Suprapubic skin (tissue), 4 donors: ENCODE results near the gene PRSS36. TPM values are rescaled to one million over a fixed set of nuclear protein-coding genes. Genes with fewer than 3 reads are reported as not detected.

Experiments used
- DNase-seq, 2 donors: peaks; one replicate each; pipeline ENCODE4 v3.0.0-alpha.2; 2019; ENCODE audit warnings: low spot score in 2 of 2
- H3K27ac ChIP-seq: fragments of 200-600 bp; sonication (generic); one replicate; pipeline ENCODE4 v1.5.1; 2019
- H3K27me3 ChIP-seq: fragments of 200-600 bp; sonication (generic); one replicate; pipeline ENCODE4 v1.5.1; 2019
- H3K36me3 ChIP-seq: fragments of 200-600 bp; sonication (generic); one replicate; pipeline ENCODE4 v1.5.1; 2019
- H3K4me1 ChIP-seq: fragments of 200-600 bp; sonication (generic); one replicate; pipeline ENCODE4 v1.5.1; 2019
- H3K4me3 ChIP-seq: fragments of 200-600 bp; sonication (generic); one replicate; pipeline ENCODE4 v1.5.1; 2019; ENCODE audit warnings: mild to moderate bottlenecking
- H3K9me3 ChIP-seq: fragments of 200-600 bp; sonication (generic); one replicate; pipeline ENCODE4 v1.5.1; 2019
- EP300 ChIP-seq: sonication (generic); formaldehyde crosslinking; IDR thresholded peaks from one replicate; pipeline ENCODE4 v1.6.1; 2017; ENCODE audit warnings: antibody characterized with exemption
- POLR2A ChIP-seq, 2 donors: fragments of 450-650 bp; IDR thresholded peaks; one replicate each; pipeline ENCODE4 v1.6.1; 2017; ENCODE audit warnings: antibody characterized with exemption in 2 of 2, mild to moderate bottlenecking in 2 of 2, moderate library complexity in 2 of 2
- POLR2AphosphoS5 ChIP-seq, 3 donors: sonication (generic); formaldehyde crosslinking; IDR thresholded peaks; one replicate each; pipeline ENCODE4 v1.6.1; 2017; ENCODE audit warnings: antibody characterized with exemption in 3 of 3
- WGBS: methylation state at CpG from one replicate; pipeline ENCODE4 v1.1.5; 2018; 5-methylcytosine and 5-hydroxymethylcytosine counted together
- total RNA-seq, 4 donors: library from RNA; depleted of rRNA; stranded (reverse); fragments of >200 nt; gene quantifications; one replicate each; pipeline ENCODE4 v1.1.0, GENCODE V29; 2016
- TF ChIP-seq, protein P1 (sequence below), 2 donors: fragments of 200-600 bp in 1 of 2; fragments of 450-650 bp in 1 of 2; sonication (generic) in 1 of 2; IDR thresholded peaks; one replicate each; pipeline ENCODE4 v1.5.1; 2016 to 2019; ENCODE audit warnings: antibody characterized with exemption in 2 of 2, mild to moderate bottlenecking in 1 of 2, moderate library complexity in 1 of 2

The PRSS36 gene
- total RNA-seq, 4 donors from 2014 or later, result 2.2 to 17.8 (median 8.4) TPM

DNA sequence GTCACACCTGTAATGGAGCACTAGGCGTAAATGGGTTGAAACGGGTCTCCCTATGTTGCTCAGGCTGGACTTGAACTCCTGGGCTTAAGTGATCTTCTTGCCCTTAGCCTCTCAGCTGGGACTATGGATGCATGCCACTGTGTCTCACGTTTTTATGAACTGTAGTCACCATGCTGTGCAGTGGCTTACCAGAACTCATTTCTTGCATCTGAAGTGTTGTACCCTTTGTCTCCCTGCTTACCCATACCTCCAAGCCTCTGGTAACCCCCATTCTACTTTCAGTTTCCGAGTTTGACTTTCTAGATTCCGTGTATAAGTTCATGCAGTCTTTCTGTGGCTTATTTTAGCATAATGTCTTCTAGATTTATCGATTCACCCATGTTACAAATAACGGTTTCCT is 45.0 kb upstream of the PRSS36 start:
- TF ChIP-seq POLR2A (IDR thresholded peaks at IDR 0.05) (no peak), EP300 (no peak), POLR2AphosphoS5 (IDR thresholded peaks at IDR 0.05) (no peak)
- TF ChIP-seq, protein P1, sequence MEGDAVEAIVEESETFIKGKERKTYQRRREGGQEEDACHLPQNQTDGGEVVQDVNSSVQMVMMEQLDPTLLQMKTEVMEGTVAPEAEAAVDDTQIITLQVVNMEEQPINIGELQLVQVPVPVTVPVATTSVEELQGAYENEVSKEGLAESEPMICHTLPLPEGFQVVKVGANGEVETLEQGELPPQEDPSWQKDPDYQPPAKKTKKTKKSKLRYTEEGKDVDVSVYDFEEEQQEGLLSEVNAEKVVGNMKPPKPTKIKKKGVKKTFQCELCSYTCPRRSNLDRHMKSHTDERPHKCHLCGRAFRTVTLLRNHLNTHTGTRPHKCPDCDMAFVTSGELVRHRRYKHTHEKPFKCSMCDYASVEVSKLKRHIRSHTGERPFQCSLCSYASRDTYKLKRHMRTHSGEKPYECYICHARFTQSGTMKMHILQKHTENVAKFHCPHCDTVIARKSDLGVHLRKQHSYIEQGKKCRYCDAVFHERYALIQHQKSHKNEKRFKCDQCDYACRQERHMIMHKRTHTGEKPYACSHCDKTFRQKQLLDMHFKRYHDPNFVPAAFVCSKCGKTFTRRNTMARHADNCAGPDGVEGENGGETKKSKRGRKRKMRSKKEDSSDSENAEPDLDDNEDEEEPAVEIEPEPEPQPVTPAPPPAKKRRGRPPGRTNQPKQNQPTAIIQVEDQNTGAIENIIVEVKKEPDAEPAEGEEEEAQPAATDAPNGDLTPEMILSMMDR (IDR thresholded peaks at IDR 0.05), result no peak
- WGBS, result 81% methylated on average over 7 of the region's 7 CpGs
- Histone ChIP-seq H3K9me3 (no peaks in the 10 kb centered on the region), H3K4me1 (peaks cover 19% of the 10 kb centered on the region), H3K4me3 (no peak overlapping the region), H3K36me3 (peaks cover 71% of the 10 kb centered on the region), H3K27me3 (no peaks in the 10 kb centered on the region), H3K27ac (no peak overlapping the region)
- DNase-seq, result no peak

DNA sequence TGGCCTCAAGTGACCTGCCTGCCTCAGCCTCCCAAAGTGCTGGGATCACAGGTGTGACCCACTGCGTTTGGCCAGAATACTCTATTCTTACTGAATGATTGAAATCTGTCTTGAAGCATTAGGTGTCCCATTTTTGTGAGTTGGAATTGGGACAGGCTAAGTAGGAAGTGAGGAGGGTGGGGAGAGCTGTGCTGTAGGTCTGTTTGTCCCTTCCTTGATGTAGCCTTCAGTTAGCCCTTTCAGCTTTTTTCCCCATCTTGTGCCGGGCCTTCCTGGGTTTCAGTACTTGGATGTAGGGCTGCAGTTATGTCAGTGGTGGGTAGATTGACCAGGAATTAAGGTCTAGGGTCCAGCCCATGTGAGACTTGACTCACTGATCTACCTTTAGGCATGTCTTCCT is 44.0 kb upstream of the PRSS36 start:
- no peak for DNase-seq
- Histone ChIP-seq H3K4me3 (no peak overlapping the region), H3K9me3 (no peaks in the 10 kb centered on the region), H3K27ac (no peak overlapping the region), H3K36me3 (peaks cover 81% of the 10 kb centered on the region), H3K27me3 (no peaks in the 10 kb centered on the region), H3K4me1 (peaks cover 11% of the 10 kb centered on the region)
- whole genome bisulfite sequencing, result 91% methylated on average over 2 of the region's 2 CpGs
- TF ChIP-seq, protein P1 (IDR thresholded peaks at IDR 0.05), result no peak
- TF ChIP-seq POLR2AphosphoS5 (IDR thresholded peaks at IDR 0.05), result no peak
- no peak for TF ChIP-seq EP300

DNA sequence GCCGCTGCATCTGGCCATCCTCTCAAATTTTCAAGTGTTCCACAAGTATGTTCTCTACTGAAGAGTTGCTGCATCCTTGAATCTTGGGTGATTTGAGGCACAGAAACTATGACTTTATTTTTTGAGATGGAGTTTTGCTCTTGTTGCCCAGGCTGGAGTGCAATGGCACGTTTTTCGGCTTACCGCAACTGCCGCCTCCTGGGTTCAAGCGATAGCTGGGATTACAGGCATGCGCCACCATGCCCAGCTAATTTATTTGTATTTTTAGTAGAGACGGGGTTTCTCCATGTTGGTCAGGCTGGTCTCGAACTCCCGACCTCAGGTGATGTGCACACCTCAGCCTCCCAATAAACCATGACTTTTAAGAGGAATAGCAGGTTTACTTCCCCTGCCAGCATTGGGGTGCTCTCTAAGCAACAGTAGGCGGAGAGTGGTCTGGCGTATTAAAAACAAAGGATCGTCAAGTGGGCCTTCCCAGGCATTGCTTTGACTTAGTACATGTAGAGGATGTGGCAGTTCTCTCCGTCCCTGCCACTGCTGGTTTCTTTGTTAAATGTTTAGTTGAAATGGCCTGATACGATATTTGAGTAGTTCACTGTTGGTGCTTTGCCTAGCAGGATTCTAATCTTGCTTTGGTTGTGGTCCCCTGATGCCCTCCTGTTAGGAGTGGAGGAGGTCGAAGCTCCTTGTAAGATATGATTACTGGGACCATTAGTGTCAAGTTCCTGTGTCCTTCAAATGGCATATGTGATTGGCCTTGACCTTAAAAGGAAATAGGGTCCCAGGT is 43.2 kb upstream of the PRSS36 start:
- TF ChIP-seq POLR2A (IDR thresholded peaks at IDR 0.05) (no peak), EP300 (no peak), POLR2AphosphoS5 (IDR thresholded peaks at IDR 0.05) (no peak)
- TF ChIP-seq, protein P1 (IDR thresholded peaks at IDR 0.05), result no peak
- H3K36me3 ChIP-seq, result peaks cover 89% of the 10 kb centered on the region

DNA sequence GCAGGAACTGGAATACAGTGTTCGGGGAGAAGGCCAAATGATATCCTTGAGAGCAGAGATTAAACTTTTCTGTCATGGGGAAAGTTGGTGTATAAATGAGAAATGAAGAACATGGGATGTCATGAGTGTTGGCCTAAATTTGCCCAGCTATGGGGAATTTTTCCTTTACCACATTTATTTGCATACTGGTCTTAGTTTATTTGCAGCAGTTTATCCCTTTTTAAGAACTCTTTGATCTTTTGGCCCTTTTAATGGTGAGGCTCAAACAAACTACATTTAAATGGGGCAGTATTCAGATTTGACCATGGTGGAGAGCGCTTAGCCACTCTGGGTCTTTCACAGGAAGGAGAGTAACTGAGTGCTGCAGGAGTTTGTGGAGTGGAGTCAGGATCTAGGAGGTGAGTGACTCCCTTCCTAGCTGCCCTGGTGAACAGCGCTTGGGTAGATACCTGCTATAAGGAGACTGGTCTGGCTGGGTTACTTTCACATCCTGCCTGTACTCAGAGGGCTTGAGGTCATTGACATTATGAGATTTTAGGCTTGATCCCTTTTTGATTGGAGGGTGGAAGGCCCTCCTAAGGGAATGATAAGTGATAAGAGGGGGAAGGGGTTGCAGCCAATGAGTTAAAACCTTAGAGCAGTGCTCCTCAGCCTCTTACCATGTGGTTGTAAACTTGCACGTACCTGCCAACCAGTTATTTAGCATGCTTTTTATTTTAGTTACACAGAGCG is 42.0 kb upstream of the PRSS36 start:
- Histone ChIP-seq H3K4me3 (no peak overlapping the region), H3K9me3 (no peaks in the 10 kb centered on the region), H3K4me1 (no peaks in the 10 kb centered on the region), H3K36me3 (peaks cover 99% of the 10 kb centered on the region), H3K27me3 (no peaks in the 10 kb centered on the region), H3K27ac (no peak overlapping the region)
- no peak for TF ChIP-seq POLR2A (IDR thresholded peaks at IDR 0.05)
- TF ChIP-seq POLR2AphosphoS5 (IDR thresholded peaks at IDR 0.05), result no peak
- TF ChIP-seq, protein P1 (IDR thresholded peaks at IDR 0.05), result no peak
- TF ChIP-seq EP300, result no peak
- no peak for DNase-seq
- WGBS, result 85% methylated on average over 5 of the region's 5 CpGs

More for the DNA sequence above, 43.2 kb upstream of the PRSS36 start:
- H3K27me3 ChIP-seq, result no peaks in the 10 kb centered on the region
- no peak overlapping the region for H3K4me3 ChIP-seq
- DNase-seq, result no peak
- no peak overlapping the region for H3K27ac ChIP-seq
- H3K4me1 ChIP-seq, result peaks cover 5% of the 10 kb centered on the region
- no peaks in the 10 kb centered on the region for H3K9me3 ChIP-seq
- 92% methylated on average over 16 of the region's 16 CpGs for WGBS

DNA sequence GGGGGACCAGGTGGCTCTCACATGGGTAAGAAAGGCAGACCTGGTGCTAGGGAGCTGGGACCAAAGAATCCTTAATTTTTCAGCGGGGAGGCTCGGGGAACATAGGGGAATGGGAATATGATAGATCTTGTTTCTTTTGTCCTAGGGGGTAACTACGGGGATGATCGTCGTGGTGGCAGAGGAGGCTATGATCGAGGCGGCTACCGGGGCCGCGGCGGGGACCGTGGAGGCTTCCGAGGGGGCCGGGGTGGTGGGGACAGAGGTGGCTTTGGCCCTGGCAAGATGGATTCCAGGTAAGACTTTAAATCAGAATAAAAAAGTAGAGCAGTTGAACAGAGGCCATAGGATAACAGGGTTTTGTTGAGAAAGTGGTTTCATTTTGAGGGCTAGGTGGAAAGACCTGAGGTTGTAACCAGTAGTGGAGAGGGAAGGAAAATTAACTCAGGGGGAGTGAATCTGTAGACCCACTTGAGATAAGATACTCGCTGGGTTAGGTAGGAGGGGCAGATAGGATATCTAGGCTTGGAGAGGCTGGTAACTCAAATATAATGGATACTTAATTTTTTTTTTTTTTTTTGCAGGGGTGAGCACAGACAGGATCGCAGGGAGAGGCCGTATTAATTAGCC is 41.1 kb upstream of the PRSS36 start:
- H3K9me3 ChIP-seq, result no peaks in the 10 kb centered on the region
- no peak overlapping the region for H3K27ac ChIP-seq
- peaks cover 100% of the 10 kb centered on the region for H3K36me3 ChIP-seq
- H3K4me1 ChIP-seq, result no peaks in the 10 kb centered on the region
- WGBS, result 94% methylated on average over 17 of the region's 17 CpGs
- no peak for DNase-seq
- H3K27me3 ChIP-seq, result no peaks in the 10 kb centered on the region
- no peak overlapping the region for H3K4me3 ChIP-seq
- TF ChIP-seq POLR2AphosphoS5 (IDR thresholded peaks at IDR 0.05), result no peak
- TF ChIP-seq, protein P1 (IDR thresholded peaks at IDR 0.05), result no peak
- TF ChIP-seq EP300, result no peak
- TF ChIP-seq POLR2A (IDR thresholded peaks at IDR 0.05), result no peak
